NCI-H524 treated with DMSO at 0.1 percent for 48 hours (cell line): Measurements from ENCODE around the gene CCR2.
"Not testable (repeated sequence)": the region's sequence is repeated elsewhere in the genome, so short reads cannot be mapped to it uniquely, and the experiment has no call there.

Experiments
- DNase-seq: peaks from one replicate; lab custom pipeline; 2025; lab: John Stamatoyannopoulos, UW

Gene CCR2

DNA sequence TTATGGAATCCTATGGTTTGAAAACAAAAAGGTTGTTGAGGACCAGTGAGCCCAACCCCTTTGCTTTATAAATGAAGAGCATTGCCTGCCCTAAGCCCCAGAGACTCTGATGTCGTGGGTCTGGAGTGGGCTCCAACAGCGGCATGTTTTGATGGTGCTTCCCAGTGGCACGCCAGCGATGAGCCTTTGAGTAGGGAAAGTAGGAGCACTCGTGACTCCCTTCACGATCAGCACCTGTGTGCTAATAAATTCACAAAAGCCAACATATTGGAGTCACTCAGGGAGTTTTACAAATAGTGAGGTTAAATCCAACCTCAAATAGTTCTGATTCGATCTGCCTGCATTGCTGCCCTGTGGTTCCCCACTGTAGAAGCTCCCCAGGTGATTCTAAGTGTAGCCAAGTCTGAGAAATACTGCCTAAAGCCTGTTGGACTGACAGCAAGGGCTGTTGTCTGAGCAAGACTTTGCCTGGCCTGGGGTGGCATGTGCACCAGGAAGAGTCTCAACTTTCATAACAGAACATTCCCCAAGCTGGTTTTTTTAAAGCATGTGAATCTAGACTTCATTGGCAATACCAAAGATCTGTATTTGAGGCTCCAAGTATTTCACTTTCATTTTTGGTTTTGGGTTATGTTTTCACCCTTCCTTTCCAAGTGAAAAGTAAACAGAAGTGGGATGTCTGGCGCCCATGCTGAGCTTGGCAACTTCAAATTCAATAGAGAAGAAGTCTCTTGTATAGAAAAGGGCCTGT is 26.7 kb downstream of the CCR2 start:
- DNase-seq, result no peak

DNA sequence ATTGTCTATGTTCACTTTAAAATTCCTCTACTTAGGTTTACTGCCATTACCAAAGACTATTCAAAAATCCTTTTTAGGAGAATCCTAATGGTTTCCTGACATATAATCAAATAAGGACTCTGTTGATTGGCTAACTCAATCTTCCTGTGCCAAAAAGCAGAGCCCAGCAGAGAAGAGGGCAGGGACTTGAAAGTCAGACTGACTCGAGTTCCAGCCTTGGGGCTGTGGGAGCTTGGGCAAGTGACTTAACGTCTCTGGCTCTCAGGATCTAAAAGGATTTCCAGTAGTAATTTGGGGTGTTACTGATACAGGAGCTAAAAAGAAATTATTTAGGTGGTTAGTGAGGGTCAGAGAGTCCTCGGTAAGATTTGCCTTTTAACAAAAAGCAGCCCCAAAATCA is 27.7 kb downstream of the CCR2 start:
- no peak for DNase-seq

DNA sequence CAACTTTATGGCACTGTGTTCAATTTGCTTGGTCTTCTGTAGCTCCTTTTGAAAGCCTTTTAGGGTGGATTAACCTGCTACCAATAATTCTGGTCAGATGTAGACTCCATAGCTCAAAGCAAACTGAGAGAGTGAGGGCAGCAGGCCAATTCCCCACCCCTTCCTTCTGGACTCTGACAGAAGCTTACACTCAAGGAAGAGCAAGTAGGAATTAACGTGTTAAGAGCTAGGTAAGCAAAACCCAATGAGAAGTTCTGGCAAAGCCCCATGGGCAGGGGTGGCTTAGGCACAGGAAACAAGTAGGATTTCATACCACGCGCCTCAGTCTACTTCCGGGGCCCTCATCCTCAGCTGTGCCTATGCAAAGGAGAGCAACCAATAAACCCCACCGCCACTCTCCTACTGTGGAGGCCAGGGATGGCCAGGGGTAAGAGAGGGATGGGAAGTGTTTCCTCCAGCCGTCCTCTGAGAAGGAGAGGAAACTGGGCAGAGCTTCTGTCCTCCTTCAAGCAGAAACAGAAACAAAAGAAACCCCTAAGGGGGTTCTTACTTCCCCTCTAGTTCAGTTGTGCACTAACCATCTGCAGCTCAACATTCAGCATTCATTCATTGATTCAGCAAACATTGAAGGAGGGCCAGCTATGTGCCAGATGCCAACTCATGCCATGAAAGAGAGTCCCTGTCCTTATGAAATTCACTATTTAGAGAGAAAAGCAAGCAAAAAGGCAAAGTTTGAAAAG is 29.5 kb downstream of the CCR2 start:
- no peak for DNase-seq

DNA sequence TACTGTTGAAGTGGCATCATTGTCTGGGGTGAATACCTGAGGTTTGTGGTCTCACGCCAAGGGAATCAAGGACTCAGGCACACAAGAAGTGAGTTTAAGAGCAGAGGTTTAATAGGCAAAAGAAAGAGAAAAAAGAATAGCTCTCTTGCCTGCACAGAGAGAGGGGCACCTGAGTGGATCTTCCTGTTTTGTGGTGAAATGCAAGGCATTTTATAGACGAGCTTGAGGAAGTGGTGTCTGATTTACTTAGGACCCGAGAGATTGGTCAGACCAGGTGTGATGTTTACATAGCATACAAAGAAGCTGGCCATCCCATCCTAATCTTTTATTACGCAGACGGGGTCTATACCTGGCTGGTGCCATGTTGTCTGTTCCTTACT is 30.0 kb downstream of the CCR2 start:
- no peak for DNase-seq

DNA sequence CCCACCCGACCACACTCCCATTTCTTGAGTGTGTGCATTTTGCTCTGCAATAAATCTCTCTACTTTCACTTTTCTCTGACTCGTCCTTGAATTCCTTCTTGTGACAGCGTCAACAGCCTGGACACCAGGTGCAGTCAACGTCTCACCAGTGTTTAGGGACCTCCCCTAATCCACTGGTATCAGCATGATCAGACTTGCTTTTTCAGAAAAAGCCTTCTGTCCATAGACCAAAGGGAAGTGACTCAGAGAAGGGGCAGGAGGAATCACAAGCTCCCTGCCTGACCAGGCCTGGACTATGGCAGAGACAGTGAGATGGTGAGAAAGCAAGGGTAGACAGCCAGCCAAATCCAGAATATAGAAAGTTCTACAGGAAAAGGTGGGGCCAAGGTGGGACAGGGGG is 32.3 kb downstream of the CCR2 start:
- DNase-seq, result no peak

DNA sequence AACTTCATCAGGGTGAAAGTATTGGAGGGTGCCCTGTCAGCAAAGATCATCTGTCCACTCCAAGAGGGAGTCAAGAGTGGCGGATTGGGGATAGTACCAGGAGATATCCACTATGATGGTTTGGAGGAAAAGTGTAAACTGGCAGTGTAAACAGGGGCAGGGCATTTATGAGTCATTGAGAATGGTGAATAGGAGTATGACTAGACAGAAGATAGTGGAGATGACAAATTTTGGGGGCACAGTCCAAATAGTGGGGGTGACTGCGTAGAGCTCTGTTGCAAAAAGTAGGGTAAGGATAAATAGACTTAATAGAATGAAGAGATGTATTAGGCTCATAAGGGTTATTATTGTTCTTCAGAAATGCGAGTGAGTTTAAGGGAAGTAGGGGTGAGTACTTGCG is 34.9 kb downstream of the CCR2 start:
- not testable (repeated sequence) for DNase-seq

DNA sequence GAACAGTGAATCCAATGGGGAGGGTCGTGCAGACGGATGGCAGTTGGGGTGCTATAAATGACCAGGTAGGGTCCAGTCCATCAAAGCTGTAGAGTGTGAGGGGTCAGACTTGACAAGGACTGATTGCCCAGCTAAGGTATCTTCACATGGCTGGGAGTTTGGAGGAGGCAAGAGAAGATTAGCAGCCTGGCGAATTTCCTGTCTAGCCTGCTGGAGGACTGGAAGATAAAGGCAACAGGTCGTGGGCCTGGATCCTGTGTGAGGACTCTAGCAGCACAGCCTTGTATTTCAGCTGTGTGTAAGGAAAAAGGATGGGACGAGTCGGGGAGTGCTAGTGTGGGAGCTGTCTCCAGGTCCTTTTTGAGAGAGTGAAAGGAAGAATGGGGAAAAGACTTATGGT is 35.4 kb downstream of the CCR2 start:
- no peak for DNase-seq

DNA sequence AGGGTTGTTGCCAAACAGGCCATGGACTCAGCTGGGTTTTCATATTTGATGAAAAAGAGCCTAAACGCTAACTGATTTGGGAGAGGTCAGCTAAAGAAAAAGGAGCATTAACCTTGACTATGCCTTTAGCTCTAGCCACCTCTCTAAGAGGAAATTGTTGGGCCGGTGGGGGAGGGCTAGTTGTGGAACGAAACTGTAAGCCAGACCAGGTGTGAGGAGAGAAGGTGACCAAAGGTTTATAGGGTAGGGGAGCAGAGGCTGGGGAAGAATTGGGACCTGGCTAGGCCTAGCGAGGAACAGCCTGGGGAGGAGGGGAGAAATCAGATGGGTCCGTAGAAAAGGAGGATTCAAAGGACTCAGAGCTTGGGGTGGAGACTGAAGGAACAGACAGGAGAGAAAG is 37.6 kb downstream of the CCR2 start:
- DNase-seq, result not testable (repeated sequence)

DNA sequence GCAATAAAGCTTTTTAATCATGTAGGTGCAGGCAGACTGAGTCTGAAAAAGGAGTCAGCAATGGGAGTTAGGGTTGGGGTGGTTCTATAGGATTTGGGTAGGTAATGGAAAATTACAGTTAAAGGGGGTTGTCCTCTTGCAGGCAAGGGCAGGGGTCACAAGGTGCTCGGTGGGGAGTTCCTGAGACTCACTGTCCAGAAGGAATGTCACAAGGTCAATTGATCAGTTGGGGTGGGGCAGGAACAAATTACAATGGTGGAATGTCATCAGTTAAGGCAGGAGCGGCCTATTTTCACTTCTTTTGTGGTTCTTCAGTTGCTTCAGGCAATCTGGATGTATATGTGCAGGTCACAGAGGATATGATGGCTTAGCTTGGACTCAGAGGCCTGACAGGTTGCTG is 39.1 kb downstream of the CCR2 start:
- DNase-seq, result no peak

DNA sequence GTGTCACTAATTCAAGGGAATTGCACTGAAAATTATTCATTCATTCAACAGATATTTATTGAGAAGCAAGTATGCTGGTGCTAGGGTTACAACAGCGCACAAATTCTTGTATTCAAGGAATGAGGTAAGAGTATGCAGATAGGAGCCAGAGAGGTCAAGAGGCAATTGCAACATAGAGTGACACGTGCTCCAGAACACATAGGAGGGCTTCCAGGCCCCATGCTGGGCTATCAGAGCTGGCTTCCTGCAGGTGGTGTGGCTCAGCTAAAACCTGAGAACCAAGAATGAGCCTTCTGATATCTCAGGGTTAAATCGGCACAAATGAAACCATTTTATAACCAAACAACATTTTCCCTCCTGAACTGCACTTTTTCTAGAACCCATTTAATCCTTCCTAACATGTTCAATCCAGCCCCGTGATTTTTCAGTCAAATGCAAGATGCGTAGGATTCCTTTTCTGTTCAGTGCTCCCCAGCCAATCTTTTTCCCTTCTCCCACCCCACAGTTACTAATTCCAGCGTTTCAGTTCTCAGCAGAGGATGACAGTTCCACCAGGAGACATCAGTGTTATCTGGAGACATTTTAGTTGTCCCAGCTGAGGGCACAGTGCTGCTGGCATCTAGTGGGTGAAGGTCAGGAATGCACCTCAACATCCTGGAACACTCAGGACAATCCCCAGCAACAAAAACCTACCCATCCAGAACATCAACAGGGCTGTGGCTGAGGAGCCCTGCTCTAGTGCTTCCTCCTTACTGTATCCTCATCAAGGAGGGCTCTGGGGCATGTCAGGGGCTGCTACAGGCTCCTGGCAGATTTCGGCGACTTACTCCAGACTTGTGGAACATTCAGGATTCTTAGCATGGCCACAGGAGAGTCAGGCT is 39.9 kb downstream of the CCR2 start:
- DNase-seq, result no peak

DNA sequence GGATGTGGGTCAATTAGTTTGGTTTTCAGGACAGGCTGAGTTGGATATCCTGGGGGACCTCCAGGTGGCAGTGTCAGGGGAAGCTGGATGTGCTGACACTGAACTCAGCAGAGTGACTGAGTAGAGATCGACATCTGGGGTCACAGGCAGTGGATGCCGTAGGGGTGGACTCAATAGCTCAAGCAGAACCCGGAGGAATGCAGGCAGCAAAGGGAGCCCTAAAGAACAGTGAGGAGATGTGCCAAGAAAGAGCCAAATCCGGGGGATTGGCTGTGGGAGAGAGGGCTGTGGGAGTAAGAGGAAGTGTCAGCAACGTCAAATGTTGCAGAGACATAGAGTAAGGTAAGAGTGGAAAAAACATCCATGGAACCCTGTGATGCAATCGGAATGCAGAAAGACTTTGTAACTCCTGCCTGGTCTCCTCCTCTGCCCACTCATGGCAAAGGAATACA is 41.3 kb downstream of the CCR2 start:
- DNase-seq, result no peak

DNA sequence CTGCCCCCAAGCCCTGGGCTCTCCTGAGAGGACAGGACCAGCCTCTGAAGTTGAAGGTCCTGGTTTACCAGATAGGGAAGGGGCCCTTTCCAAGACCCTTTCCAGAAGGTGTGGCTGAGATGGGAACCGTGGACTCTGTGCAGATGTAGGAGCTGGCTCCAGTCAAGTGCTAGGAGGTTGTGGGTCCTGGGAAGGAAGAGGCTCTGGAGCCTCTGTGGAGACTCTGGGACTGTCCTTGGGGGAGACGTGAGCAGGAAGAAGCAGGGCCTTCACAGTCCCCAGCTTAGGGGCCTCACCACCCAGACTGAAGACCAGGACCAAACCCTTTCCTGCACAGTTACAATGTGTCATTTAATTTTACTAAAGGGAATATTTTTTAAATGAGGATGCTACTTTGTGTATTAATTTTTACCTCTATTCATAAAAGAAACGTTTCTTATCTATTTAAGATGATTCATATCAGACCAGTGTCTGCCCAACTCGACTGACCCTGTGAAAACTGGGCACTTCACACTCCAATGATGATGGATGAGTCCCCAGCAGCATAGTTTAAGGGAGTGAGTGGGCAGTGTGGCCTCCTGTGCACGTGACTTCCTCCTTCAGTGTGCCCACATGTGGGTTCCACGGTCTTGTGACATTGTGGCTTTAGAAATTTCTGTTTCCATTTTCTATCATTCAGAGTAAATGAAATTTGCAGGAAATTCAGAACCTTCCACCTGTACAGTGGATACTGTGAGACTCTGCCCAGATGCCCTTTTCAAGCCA is 42.0 kb downstream of the CCR2 start:
- DNase-seq, result no peak

DNA sequence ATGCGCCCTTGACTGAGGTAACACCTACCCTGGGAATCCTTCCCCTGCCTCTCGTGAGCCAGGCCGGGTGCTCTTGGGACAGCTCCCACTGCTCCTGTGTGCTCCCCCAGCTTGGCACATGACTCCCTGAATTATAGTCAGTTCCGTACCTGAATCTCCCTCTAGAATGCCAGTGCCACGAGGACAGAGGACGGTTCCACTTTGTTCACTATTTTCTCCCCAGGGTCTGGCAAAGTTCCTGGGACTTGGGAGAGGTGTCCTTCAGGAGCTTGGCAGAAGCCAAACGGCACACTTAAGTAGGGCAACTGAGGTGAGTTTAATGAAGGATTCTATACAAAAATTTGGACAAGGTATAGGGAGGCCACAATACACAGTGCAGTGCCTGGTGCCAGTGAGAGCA is 43.2 kb downstream of the CCR2 start:
- DNase-seq, result no peak

DNA sequence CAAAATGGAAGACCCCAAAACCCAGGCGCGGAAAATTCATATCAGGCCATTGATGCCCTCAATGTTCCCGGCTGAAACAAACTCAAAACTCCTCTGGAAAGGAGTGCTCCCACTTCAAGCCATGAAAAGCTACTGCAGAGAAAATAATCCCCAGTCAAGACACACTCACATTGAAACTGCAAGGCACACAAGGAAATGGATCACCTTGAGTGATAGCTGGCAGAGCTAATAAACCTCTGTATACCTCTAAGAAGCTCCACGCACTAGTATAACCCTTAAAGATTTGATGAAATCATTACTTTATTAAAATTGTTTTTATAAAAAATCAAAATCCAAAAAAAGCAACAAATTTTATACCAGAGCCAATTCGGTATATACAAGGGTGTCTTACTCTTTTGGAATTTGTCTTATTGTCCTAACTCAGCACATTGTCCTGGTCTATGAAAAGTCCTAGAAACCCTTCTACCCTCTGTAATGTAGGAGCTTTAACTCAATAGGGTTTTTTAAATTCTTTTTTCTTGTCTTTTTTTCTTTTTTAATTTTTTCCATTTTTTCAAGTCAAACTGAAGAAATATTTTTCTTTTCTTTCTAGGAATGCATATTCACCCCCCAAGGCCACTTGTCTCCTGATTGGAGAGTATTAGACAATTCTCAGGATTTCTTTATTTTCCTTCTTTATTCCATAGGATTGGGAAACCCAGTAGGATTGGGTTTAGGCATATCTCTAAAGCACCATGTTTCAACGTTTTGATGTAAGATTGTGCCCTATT is 44.5 kb downstream of the CCR2 start:
- DNase-seq, result no peak

DNA sequence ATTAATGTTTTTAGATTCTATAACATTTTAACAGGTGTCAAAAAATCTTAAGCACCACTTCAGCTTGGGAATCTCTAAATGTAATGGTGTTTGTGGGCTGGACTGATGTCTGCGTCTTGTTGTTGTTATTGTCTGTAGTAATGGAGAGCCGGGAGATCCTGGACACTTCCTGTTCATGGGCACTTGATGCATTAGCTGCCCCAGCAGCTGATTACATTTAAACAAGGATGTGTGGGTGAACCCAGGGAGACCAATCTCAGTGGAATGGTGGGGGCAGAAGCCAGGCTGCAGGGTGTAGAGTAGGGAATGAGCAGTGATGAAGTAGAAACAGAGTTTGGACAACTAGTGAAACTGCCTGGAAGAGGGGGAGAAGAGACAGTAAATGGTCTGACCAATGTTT is 45.2 kb downstream of the CCR2 start:
- DNase-seq, result no peak

DNA sequence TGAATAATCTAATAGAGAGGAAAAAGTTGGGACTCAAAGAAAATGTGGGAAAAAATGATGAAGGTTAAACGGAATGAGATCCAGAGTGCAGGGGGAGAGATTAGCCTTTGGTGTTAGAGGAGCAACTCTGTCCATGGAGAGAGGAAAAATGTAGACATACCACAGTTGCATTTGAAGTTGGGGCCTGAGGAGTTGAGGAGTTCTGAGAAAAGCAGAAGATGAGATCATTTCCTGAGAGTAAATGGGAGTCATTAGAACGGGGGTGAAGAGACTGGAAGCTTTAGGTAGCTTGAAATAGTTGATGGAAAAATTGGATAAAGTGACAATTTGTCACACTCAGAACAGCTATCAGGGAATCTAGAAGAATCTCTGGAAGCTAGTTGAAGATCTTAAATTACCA is 45.6 kb downstream of the CCR2 start:
- DNase-seq, result no peak

DNA sequence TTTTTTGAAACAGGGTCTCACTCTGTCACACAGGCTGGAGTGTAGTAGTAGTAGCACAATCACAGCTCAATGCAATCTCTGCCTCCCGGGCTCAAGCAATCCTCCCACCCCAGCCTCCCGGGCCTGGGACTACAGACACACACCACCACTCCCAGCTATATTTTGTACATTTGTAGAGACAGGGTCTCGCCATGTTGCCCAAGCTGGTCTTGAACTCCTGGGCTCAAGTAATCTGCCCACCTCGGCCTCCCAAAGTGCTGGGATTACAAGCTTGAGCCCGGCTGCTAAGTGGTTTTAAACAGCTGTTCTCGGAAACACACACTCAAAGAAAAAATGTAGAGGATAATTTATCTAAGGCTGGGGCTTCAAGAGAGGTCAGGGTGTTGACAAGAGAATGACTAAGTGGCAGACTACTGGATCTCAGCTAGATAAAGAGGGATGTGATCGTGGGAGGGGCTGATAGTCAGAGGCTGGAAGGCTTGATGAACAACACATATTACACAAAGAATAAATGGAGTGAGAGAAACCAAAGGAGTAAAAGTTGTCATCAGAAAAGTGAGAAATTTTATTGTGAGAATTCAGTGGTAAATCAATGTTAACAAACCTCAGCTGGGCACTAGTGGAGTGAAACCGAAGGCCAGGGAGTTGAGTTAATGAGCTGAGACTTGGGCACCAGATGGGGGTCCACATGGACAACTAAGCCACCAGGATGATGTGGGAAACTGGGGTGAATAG is 46.3 kb downstream of the CCR2 start:
- peak; percentile 81 for DNase-seq

DNA sequence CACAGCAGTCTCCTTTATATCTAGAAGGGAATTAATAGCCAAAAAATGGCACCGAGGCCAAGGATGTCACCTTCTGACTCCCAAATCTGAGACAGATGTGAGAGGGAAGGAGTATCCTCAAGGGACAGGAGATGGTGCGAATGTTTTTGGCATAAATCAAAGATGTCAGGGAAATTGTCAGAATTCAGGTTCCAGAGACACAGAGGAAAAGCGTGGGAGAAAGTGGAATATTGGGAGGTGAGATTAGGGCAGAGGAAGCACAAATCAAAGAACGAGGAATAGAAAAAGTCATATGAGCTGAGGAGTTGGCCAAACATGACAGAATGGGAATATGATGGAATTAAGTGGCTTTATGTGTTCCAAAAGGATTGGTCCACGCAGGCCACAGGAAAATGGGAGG is 46.9 kb downstream of the CCR2 start:
- no peak for DNase-seq

DNA sequence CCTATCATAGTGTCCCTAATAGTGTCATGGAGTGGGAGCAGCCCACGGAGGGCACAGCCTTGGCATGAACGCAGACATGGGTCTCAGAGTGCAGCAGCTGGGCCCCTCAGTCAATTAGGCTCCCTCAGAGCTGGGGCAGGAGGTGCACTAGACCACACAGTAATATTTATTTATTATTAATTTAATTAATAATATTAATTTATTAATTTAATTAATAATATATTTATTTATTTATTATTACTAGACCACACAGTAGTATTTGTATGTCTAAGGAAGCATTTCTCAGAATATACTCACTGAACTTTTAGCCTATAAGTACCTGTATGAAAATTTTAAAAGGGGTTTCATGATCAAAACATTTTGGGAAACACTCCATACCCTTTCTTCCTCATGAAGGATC is 47.7 kb downstream of the CCR2 start:
- DNase-seq, result no peak

DNA sequence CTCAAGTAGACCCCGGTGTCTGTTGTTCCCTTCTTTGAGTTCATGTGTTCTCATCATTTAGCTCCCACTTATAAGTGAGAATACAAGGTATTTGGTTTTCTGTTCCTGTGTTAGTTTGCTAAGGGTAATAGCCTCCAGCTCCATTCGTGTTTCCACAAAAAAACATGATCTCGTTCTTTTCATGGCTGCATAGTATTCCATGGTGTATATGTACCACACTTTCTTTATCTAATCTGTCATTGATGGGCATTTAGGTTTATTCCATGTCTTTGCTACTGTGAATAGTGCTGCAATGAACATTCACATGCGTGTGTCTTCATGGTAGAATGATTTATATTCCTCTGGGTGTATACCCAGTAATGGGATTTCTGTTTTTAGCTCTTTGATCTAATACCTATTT is 49.0 kb downstream of the CCR2 start:
- not testable (repeated sequence) for DNase-seq
